Measurements from ENCODE around the gene ADAP1.

ADAP1 gene

GRCh38 chr7:921071-921461, 33.4 kb downstream of the ADAP1 start:
- no peak for DNase-seq (ENCODE audit: low read depth)
- no peak for TF ChIP-seq CTCF (IDR thresholded peaks at IDR 0.05; ENCODE audit: low read depth, low read length, missing control alignments)
- H3K4me3 ChIP-seq (ENCODE audit: low read depth, low read length) = no peak overlapping the region

- TF ChIP-seq CTCF (IDR thresholded peaks at IDR 0.05; ENCODE audit: low read depth, low read length, missing control alignments) = no peak
- no peak overlapping the region for H3K4me3 ChIP-seq (ENCODE audit: low read depth, low read length)
- DNase-seq (ENCODE audit: low read depth) = no peak
These were observed 34.0 kb downstream of the ADAP1 start for GRCh38 chr7:920351-921070.

- no peak for TF ChIP-seq CTCF (IDR thresholded peaks at IDR 0.05; ENCODE audit: low read depth, low read length, missing control alignments)
- no peak for DNase-seq (ENCODE audit: low read depth)
These were observed 34.5 kb downstream of the ADAP1 start for GRCh38 chr7:919924-920341.

GRCh38 chr7:919114-919442, 35.4 kb downstream of the ADAP1 start:
- no peak overlapping the region for H3K4me3 ChIP-seq (ENCODE audit: low read depth, low read length)
- TF ChIP-seq CTCF (IDR thresholded peaks at IDR 0.05; ENCODE audit: low read depth, low read length, missing control alignments) = no peak
- no peak for DNase-seq (ENCODE audit: low read depth)

More at GRCh38 chr7:919924-920341, 34.5 kb downstream of the ADAP1 start:
- H3K4me3 ChIP-seq (ENCODE audit: low read depth, low read length) = no peak overlapping the region

DNA sequence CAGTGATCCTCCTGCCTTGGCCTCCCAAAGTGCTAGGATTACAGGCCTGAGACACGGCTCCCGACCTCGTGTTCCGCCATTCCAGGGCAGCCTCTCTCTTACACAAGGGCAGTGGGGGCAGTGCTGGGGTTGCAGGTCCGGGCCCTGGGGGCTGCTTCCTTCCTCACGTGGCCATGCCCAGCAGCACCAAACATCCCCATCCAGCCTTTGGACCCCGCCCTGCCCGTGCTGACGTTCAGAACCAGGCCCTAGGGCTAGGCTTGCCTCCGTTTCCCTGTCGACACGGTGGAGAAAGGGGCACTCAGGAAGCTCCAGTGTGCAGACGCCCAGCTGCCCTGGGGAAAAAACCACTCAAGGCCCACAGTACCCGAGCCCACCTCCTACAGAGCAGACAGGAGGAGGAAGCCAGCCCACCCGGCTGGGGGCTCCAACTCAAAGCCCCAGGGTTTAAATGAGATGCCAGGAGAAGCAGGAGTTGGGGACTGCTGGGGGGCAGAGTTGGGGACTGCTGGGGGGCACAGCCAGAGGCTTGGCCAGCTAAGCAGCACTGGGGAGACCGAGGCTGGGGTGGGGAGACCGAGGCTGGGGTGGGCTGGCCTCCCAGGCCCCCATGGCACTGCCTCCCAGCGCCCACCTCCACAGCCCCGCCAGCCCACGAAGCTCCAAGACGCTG, 35.9 kb downstream of the ADAP1 start:
- TF ChIP-seq CTCF (IDR thresholded peaks at IDR 0.05; ENCODE audit: low read depth, low read length, missing control alignments) = no peak
- DNase-seq (ENCODE audit: low read depth) = no peak
- H3K4me3 ChIP-seq (ENCODE audit: low read depth, low read length) = no peak overlapping the region

GRCh38 chr7:918118-918425, 36.4 kb downstream of the ADAP1 start:
- no peak for TF ChIP-seq CTCF (IDR thresholded peaks at IDR 0.05; ENCODE audit: low read depth, low read length, missing control alignments)
- H3K4me3 ChIP-seq (ENCODE audit: low read depth, low read length) = no peak overlapping the region
- no peak for DNase-seq (ENCODE audit: low read depth)

Measured in GM12864 (cell line).